Left hindlimb (tissue), 1 donor: ENCODE data around the gene PTPN7.

Experiments
- DNase-seq: peaks from one replicate; pipeline ENCODE4 v3.0.0-alpha.2; 2018

Gene PTPN7

DNA sequence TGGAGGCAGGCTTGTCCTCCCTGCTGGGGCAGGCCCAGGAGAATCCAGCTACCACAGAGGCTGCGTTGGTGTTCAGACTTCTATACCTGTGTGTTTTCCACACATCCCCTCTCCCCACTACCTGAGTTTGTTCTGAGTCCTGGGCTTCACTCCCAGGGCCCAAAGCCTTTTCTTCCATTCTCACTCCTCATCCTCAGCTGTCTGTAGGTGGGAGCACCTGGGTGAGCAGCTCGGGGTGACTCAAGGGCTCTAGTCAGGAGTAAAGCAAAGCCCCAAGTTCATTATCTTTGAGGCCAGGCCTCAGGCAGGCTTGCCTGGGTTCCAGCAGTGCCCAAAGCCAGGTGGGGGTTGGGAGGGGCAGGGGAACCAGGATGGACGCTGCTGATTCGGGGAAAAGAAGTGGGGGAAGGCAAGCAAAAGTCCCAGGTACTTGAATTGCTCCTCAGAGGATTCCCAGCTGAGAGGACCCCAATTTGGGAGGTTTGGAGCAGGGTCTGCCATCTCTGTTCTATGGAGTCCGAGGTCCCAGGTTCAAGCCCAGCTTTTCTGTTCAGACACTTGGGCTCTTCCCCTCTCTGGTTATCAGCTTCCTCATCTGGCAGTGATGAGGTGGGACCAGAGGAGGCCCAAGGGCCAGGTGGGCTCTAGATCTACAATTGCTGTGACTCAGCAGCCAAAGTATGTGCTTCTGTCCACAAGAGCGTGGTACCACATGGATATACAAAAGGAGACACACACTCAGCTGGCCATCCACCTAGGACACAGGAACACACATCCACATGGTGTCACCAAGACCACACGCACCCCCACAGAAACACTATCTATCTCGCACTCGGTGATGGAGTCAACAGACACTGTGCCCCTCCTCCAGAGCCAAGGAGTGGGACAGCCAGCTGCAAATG is 5.8 kb upstream of the PTPN7 start:
- DNase-seq, result no peak

DNA sequence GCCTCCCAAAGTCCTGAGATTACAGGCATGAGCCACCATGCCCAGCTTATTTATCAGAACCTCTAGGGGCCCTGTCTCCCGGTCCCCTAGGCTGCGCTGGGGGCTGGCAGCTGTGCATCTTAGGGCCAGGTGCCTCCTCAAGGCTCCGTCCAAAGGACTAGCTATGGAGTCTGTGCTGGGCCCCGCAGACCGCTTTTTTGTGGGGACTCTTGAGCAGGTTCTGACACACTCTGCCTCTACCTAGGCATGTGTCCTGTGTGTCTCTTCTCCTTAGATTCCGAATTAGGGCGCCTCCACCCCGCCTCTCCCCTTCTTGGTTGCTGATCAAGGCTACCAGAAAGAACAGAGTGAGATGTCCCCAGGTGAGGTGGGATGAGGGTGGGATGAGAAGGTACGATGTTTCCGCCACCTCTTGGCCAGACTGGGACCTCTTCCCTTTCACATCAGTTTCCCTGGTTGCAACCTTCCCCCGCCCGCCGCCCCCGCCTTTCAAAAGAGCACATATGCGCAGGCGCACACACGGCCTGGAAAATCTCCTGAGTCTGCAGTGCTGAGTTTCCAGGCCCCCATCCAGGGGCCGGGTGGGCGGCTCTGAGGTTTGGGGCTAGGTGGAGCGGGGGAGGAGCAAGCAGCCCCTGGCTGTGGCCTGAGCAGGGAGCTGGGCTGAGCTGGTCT is 5.0 kb upstream of the PTPN7 start:
- DNase-seq, result peak; percentile 90

DNA sequence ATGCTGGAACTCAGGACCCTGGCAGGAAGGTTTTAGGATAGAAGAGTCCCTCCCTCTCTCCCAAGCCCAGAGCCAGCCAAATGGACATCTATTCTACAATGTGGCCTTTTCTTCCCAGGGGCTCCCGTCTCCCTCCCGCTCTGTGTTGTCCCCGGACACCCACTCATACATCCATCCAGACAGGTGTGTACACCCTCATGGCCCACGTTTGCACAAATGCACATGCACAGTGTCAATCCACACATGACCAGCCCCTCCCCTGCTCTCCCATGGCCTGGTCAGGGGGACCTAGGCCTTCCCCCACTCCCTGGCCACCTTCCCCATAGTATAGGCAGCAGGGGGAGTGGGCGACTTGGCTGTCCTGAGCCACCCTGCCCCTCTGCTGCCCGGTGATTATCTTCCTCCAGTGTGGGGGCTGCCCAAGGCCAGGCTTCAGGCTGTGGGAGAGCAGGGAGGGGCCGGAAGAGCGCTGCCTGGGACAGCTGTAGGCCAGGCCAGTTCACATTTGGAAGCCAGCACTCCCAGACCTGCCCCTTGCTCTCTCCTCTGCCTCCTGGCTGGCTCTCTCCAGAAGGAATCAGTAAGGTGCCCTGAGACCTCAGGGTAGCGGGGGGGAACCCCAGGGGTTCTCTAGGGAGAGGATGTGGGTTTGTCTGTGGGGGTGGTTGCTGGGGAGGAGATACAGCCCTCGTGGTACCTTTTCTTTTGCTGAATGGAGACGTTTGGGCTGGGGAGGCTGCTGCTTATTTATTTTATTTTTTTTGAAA is 4.1 kb upstream of the PTPN7 start:
- no peak for DNase-seq

DNA sequence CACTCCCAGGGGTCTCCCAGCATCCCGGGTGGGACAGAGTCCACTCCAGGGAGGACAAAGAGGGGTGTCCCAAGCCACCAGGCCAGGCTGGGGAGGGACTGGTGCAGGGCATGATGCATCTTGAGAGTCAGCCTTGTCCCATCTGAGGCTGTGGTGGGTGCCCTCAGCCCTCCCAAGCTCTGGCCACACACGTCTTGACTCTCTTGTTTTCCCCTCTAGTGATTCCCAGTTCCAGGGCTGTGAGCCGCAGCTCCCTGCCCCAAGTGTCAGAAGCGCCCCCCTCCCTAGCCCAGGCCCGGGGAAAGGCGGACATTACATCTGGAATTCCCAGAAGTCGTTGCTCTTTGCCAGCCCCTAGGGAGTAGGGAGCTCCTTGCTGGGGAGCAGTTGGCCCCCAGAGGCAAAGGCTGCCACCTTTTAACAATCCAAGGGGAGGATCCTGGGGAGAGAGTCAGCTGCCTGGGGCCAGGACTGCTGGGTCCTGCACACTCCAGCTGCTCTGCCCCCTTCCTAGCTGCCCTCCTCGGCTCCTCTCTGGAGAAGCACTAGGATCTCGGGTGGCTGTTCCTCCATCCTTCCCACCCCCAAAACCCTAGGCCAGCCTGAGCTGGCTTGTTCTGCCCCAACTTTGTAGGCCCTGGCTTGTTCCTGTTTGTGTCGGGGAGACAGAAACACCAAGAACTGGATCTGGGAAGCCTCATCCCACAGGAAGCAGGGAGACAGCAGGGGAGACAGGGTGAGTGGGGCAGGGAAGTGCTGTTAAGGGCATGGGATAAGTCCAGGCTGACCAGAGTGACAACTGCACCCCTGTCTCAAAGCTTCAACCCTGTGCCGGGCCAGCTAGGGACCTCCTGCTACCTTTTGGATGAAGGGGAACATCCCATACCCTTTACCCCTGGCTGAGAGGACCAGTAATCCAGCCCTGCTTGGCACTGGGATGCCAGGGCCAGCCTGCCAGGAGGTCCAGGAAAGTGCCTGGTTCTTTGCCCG is 3.2 kb upstream of the PTPN7 start:
- no peak for DNase-seq

DNA sequence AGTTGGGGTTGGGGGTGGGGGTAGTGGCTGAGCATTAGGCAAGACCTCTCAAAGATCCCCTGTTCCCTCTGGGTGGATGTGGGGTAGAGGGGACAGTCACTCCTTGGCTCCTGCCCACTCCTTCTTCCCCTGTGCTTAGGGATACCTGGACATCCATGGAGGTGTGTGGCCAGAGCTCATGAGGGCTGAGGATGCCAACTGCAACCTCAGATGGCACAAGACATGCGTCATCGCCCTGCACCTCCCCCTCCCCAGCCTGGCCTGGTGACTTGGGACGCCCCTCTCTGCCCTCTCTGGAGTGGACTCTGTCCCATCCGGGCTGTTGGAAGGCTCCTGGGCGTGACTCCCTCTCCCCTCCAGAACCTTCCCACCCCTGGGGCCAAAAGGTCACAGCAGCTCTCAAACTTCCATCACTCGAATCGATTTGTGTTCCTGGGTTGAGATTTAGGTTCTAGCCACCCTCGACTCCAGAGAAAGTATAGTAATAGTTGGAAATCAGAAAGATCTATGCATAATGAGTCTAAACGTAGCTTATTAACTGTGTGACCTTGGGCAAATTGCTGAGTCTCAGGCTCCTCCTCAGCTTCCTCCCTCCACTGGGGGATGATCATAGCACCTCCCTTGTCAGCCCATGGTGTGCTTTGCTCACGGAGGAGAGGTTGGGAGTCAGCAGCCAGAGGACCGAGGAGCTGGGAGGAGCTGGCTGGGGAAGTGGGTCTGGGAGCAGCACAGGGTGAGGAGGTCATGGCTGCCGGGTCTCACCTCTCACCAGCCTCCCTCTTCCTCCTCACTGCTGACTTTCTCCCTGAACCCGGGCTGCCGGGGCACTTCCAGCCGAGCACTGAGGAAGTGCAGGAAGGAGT is 2.2 kb upstream of the PTPN7 start:
- no peak for DNase-seq

- DNase-seq, result no peak
Observed at GRCh38 chr1:202162047-202162417, 1.6 kb upstream of the PTPN7 start.

GRCh38 chr1:202161151-202162046 is 997 bp upstream of the PTPN7 start:
- no peak for DNase-seq

DNA sequence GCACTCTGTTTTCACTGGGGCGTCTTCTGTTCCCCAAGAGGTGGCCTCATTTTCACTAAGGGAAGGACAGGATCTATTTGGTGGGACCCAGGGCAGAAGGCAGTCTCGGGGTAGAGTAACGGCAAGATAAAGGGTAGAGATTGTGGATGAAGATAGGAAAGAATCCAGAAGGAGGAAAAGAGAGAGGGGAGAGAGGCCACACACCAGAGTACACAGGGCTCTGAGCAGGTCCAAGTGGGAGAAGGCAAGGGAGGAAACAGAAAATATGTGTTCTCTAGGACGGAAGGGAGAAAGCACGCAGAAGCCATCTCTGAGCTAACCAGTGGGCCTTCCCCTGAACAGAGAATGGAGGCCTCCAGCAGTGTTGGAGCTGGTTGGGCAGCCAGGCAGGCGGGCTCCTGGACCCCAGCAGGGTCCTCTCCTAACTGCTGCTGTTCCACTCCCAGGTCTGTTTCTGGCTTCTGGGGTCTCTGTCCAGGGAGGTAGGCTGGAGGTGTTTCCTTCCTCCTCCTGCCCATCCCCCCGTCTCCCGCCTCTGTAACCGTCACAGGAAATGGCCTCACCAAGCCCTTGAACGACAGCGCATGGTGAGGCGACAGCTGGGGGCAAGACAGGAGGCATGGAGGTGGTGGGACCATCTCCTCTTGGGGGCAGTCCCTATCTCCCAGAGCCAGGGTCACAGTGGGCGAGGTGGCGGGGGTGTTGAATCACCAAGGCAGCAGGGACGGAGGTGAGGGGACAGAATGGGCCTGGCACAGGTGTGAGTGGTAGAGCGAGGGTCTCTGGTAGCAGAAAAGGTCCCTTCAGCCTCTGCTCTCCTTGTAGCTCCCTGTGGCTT is 649 bp downstream of the PTPN7 start:
- no peak for DNase-seq

DNA sequence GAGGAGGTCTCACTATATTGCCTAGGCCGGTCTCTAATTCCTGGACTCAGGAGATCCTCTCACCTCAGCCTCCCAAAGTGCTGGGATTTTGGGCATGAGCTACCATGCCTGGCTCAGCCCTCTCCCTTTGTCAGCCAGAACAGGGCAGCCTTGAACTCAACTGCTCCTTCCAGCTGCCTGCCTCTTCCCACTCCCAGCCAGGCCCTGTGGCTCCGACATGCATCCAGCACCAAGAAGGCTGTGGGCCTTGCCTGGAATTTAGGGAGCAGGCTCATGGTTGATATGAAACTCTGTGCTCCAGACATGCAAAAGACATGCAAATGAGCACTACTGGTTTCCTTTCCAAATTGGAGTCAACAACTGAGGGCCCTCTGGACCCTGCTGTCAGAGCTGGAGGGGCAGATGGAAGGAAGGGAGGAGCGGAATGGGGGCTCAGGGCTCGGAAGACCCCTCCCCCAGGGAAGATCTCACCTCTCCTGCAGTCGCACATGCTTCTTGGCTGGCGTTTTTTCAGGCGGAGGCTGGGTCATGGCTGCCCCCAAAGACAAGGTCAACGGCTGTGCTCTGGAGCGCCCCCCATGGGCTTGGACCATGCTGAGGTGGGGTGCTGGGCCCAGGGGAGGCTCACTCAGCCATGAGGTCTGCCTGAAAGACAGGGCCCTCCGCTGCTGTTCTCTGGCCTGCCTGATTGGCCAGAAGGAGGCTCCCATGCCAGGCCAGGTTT is 1.4 kb downstream of the PTPN7 start:
- no peak for DNase-seq

DNA sequence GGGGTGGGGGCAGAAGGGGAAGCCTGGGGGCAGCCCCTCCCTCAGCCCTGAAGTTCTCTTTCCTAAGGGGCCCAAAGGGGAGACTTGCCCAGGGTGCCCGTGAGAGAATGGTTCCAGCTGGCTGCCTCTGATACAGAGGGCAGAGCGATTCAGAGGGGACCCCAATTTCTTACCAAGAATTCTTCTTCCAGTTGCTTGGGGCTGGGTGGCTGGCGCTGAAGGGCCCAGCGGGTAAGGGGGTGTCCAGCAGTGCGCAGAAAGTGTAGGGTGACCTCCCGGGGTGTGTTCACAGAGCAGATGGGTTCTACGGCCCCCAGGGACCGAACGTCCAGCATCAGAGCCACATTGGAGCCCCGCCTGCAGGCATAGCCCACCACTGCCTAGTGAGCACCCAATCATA is 2.5 kb downstream of the PTPN7 start:
- DNase-seq, result no peak

- DNase-seq, result no peak
Observed at GRCh38 chr1:202156590-202156989, 3.8 kb downstream of the PTPN7 start.

DNA sequence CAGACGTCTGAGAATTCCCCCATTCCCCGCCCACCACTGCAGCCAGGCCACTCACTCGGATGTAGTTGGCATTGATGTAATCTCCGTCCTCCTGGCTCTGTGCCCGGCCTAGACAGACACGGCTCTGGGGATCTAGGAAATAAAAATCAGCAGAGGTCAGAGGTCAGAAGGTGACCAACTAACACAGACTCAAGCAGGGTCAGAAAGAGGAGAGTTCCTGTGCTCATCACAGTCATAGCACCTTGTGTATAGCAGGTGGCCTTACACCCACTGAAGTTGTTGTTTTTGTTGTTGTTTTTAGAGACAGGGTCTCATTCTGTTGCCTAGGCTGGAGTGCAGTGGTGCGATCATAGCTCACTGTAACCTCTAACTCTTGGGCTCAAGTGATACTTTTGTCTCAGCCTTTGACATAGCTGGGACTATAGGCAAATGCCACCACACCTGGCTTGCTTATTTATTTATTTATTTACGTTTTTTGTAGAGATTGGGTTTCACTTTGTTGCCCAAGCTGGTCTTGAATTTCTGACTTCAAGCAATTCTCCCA is 4.9 kb downstream of the PTPN7 start:
- no peak for DNase-seq

- DNase-seq, result no peak
Observed at GRCh38 chr1:202154766-202155477, 5.5 kb downstream of the PTPN7 start.

- DNase-seq, result no peak
Observed at GRCh38 chr1:202154148-202154765, 6.1 kb downstream of the PTPN7 start.

GRCh38 chr1:202153284-202153683 is 7.1 kb downstream of the PTPN7 start:
- DNase-seq, result no peak

GRCh38 chr1:202152399-202152798 is 8.0 kb downstream of the PTPN7 start:
- DNase-seq, result no peak

DNA sequence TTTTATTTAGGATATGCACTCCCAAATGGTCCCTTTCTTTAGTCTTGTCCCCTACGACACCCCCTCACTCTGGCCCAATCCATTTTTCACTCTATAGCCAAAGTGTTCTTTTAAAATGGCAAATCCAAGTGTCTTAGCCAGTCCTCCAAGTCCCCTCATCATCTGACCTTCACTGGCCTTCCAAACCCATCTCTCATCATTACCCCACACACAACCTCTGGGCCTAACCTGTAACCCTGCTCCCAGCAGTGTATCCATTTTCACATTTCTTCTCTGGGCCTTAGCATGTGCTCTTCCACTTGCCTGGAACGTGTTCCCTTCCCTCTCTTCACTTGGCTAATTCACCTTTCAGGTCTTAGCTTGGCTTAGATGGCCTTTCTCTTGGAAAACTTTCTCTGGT is 9.4 kb downstream of the PTPN7 start:
- DNase-seq, result no peak
